Left ventricle myocardium superior (tissue), 1 donor: ENCODE measurements around the gene ADAMTS3. TPM values are rescaled to one million over a fixed set of nuclear protein-coding genes. Genes with fewer than 3 reads are reported as not detected.

Experiments used
- ATAC-seq: fragments of 200-7000 bp; cut with Tn5 transposase; one replicate; pipeline ENCODE4 v1.9.1; 2020; ENCODE audit warnings: mild to moderate bottlenecking, moderate library complexity
- DNase-seq: peaks from one replicate; pipeline ENCODE4 v3.0.0-alpha.2; 2020
- intact Hi-C: fragments of 100-400 bp; cut with micrococcal nuclease; formaldehyde crosslinking; loops from one replicate; pipeline ENCODE4 v1.11.0; 2022
- total RNA-seq: library from RNA; stranded (reverse); fragmentation: NEBNext Ultra II Directional; extraction: Animal tissue kit (Norgen Biotek cat#: 25700); gene quantifications from one replicate; pipeline ENCODE4 v1.2.1, GENCODE V29; 2021
- donor health status: DM: no; HTN: yes; CAD: no; lungs with severe emphysema.

Gene ADAMTS3
- total RNA-seq, 1 donor from 2014 or later: 0.42 TPM

GRCh38 chr4:72239487-72240116 lies 329.4 kb downstream of the ADAMTS3 start:
- intact Hi-C loops: no loop called here
- DNase-seq (no peak), ATAC-seq (no peak)
